ENCODE data around the gene MPPED1.

Gene MPPED1

GRCh38 chr22:43529934-43530333 lies 118.1 kb downstream of the MPPED1 start:
- DNase-seq: no peak

DNA sequence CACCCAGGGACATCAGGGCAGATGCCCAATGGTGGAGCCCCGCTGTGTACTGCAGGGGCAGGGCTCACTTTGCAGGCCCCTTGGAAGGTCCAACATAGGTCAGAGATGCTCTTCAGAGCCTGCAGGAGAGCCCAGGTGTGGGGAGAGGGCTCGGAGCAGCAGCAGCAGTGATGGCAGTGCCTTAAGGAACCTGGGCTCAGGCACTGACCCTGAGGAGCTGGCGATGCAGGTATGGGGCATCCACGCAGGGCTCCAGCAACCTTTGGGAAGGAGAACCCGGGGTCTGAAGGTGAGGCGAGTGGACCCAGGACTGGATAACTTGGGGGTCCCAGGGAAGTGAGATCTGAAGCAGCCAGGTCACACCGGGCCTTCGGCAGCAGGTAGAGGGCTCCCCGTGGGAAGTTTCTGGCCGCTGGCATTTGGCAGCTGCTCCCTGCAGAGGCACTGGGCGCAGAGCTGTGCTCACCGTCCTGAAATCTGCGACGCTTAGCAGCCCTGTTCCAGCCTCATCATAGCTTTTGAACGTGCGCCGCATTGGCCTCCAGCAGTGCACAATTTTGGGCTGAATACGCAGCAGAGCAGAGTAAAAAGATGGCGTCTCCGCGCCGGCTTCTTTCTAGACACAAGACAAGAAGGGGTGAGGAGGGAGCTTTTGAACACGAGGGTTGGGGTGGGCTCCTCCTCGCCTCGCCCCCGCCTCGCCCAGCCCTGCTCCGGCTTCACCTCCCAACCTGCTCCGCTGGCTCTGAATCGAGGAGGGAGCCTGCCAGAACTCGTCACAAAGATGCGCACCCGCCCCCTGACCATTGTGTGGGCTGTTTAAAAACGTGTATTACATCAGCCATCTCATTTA lies 118.8 kb downstream of the MPPED1 start:
- no peak for DNase-seq

- no peak for DNase-seq
Measured at GRCh38 chr22:43531651-43532050, 119.8 kb downstream of the MPPED1 start.

GRCh38 chr22:43532301-43533155 lies 120.7 kb downstream of the MPPED1 start:
- DNase-seq: no peak

GRCh38 chr22:43533156-43533530 lies 121.3 kb downstream of the MPPED1 start:
- DNase-seq: no peak

- no peak for DNase-seq
Measured at GRCh38 chr22:43533656-43534428, 122.0 kb downstream of the MPPED1 start.

DNA sequence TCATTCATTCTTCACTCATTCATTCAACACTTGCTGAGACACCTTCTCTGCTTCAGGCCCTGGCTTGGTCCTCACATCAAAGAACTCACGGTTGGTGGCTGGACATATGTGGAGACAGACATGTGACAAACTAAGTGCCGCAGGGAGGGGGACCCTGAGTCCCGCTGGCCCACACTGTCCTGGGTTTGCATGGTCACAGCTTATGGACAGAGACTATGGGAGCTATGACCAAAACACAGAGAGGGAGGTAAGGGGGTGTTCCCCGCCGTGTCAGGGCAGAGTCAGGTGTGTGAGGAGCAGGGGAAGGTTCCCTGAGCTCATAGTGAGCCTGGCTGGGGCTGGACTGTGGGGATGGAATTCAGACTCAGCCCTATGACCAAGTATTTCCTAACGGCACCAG lies 123.1 kb downstream of the MPPED1 start:
- no peak for DNase-seq

DNA sequence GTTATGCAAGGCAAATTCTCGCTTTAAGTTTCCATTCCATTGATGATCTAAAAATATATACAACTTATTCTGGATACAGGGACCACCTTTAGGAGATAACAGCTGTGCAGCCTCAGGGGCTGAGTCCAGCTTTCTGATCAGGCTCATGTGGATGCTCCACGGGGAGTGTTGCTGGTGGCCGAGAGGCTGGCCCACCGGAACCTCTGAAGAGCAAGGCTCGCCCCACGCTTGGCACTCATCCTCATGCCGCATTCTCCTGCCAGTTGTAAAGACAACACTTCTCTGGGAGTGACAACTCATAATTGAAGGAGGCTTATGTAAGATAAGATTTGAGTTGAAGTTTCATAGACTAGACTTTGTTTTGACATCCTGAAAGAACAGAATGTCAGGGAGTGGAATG lies 123.5 kb downstream of the MPPED1 start:
- no peak for DNase-seq

GRCh38 chr22:43535741-43536140 lies 123.9 kb downstream of the MPPED1 start:
- no peak for DNase-seq

DNA sequence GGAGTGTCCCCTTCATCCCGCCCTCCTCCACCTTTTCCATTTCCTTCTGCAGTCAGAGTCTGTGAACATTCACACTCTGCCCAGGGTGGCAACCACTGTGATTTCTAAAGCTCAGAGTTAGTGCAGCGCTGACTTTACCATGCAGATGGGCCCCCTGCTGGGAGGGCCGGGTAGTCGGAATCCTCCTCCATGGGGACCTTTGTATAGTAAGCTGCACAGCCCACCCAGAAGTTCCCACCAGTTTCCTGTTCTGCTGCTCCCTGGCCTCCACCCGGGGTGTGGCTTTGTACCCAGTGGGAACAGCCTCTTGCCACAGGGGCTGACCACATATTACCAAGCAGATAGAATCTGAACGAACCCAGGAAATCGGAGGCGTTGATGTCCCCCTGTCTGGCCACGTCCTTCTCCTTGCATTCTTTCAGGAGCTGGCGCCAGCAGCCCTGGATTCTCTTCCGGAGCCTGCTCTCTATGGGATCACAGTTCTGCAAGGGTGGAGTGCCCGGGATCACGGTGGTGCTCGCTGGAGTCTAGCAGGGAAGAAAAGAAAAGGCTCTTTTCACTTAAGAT lies 125.3 kb downstream of the MPPED1 start:
- no peak for DNase-seq

DNA sequence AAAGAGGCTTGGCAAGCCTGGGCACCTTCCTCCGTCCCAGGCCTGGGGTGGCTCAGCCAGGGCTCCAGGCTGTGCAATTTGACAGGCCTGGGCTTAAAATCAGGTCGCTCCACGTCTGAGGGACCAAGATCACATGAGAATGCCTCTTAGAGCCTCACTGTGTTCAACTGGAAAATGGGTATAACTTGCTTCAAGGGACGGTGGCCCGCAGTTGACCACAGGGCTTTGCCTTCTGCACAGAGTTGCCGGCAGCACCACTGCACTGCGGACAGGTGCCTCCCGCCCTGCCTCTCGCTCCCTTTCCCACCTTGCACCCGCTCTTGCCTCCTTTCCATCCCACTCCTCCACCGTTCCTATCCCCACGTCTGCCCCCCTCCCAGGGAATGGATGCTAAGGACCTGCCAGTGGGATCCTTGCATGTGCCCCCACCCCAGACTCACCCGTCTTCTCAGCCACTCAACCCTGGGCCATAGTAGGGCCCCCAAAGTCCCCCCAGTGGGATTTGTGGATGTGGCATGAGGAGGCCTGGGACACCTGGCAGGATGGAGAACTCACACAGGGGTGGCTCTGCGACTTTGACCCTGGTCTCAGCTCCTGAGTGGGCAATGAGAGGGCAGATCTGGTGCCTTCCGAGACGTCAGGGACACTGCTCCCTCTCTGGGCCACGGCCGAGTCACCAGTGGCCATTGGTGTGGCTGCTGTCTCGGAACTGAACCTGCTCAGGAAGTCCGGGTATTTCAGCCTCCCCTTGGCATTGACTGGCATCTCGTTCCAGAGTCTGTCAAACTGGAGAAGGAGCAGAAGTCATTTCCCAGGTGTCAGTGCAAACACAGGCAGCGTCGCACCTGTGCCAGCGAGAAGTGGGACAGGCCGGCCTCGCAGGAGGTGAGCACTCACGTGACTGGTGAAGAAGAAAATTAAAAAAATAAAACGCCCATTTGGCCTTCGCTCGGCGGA lies 128.0 kb downstream of the MPPED1 start:
- DNase-seq: no peak

- no peak for DNase-seq
Measured at GRCh38 chr22:43540529-43540923, 128.7 kb downstream of the MPPED1 start.

DNA sequence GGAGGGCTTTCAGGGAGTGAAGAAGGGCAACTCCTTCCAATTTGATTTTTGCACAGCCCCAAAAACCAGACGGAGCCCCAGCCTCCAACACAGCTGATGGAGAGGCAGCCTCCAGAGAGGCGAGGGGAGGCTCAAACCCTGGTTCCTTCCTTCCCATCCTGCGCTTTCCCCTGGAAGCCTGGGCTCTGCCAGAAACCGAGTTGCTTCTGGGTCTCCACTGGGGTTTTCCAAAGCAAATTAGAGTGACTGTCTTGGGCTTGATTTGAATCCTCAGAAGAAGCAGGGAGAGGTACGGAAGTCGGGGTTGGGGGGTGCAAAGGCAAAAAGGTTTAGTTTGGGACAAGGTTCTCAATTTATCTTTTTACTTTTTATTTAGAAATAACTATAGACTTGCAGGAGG lies 129.2 kb downstream of the MPPED1 start:
- DNase-seq: no peak

GRCh38 chr22:43541462-43542407 lies 129.9 kb downstream of the MPPED1 start:
- DNase-seq: no peak

GRCh38 chr22:43542681-43543521 lies 131.1 kb downstream of the MPPED1 start:
- no peak for DNase-seq

- DNase-seq: no peak
Measured at GRCh38 chr22:43543522-43544288, 131.9 kb downstream of the MPPED1 start.

GRCh38 chr22:43544289-43544673 lies 132.5 kb downstream of the MPPED1 start:
- DNase-seq: no peak

DNA sequence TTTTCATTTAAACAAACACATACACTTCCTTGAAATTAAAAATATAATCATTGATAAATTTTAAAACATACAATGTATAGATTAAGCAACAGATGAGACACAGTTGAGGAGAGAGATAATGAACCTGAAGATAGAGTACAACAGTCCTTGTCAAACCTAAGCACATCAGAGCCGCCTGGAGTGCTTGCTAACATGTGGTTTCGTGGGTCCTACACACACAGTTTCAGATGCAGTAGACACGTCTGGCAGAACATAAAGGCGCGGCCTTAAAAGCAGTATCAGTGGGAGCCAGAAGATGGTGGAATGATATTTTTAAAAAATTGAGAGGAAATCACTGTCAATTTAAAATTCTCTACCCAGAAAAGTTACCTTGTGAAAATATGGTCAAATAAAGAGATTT lies 134.4 kb downstream of the MPPED1 start:
- DNase-seq: no peak

Data from NCI-H510A (cell line).